HepG2 (cell line): ENCODE results near the gene HBQ1. TPM values are rescaled to one million over a fixed set of nuclear protein-coding genes. Genes with fewer than 3 reads are reported as not detected.

ENCODE experiments used
- ATAC-seq: fragments of 200-7000 bp; cut with Tn5 transposase; 3 replicates; pipeline ENCODE4 v1.9.1; 2020; ENCODE audit warnings: mild to moderate bottlenecking, moderate library complexity
- BruUV-seq: library from RNA; stranded (reverse); fragments of 400-500 nt; replicated peaks from 2 replicates; lab custom pipeline; 2021; lab: Mats Ljungman, UMichigan
- CTCF ChIA-PET: fragments of 300-600 bp; formaldehyde crosslinking; extraction: SDS; loops from one replicate; lab custom pipeline; 2021; ENCODE audit warnings: low total read pairs, inconsistent platforms, low intra/inter-chr PET ratio; lab: Yijun Ruan, JAX
- POLR2A ChIA-PET: fragments of 350-600 bp; sonication (Branson Sonifier 250); formaldehyde crosslinking; loops from one replicate; lab custom pipeline; 2020; ENCODE audit warnings: antibody characterized with exemption, inconsistent platforms; lab: Yijun Ruan, JAX
- DNase-seq: peaks from one replicate; pipeline ENCODE4 v3.0.0-alpha.2; 2015; ENCODE audit warnings: low spot score
- FAIRE-seq: peaks from 3 replicates; lab custom pipeline; 2011; peaks lifted over from hg19 to GRCh38; lab: Jason Lieb, UNC
- H2AFZ ChIP-seq: one replicate; pipeline ENCODE4 v1.6.1; 2011; ENCODE audit warnings: low read length, inconsistent platforms
- H3K27ac ChIP-seq: fragments of 300-600 bp; 3 replicates; pipeline ENCODE4 v1.8.0; 2011; ENCODE audit warnings: mixed run types, mild to moderate bottlenecking, mixed read lengths, low read length, inconsistent platforms; ENCODE audit not compliant: insufficient read depth; ENCODE audit errors: extremely low read length
- H3K27me3 ChIP-seq, 2 experiments: fragments of 200-600 bp in 1 of 2; 2 replicates in 1 of 2; 3 replicates in 1 of 2; pipeline versions ENCODE4 v1.6.0 to v1.8.0; 2011; ENCODE audit warnings: low read length in 2 of 2, mild to moderate bottlenecking in 2 of 2, moderate library complexity in 2 of 2, inconsistent platforms in 1 of 2; ENCODE audit not compliant: insufficient read depth in 2 of 2, control insufficient read depth in 1 of 2
- H3K36me3 ChIP-seq, 2 experiments: fragments of 200-600 bp in 1 of 2; replicated peaks in 1 of 2; 2 replicates in 1 of 2; 3 replicates in 1 of 2; pipeline versions ENCODE4 v1.5.1 to v1.8.0; 2011; ENCODE audit warnings: low read length in 2 of 2, inconsistent platforms in 1 of 2; ENCODE audit not compliant: insufficient read depth in 2 of 2, control insufficient read depth in 1 of 2
- H3K4me1 ChIP-seq: 2 replicates; pipeline ENCODE4 v1.5.1; 2012; ENCODE audit warnings: low read length, inconsistent platforms; ENCODE audit not compliant: insufficient read depth
- H3K4me2 ChIP-seq: 2 replicates; pipeline ENCODE4 v1.6.0; 2011; ENCODE audit warnings: low read depth, low read length, inconsistent platforms
- H3K4me3 ChIP-seq, 3 experiments: fragments of 200-600 bp in 1 of 3; sonication (generic), shearing (Covaris generic) in 1 of 3; replicated peaks in 1 of 3; 2 replicates each; pipeline ENCODE4 v1.5.1; 2011 to 2016; ENCODE audit warnings: low read length in 3 of 3, inconsistent platforms in 2 of 3, low read depth in 2 of 3, mild to moderate bottlenecking in 2 of 3, control low read depth in 1 of 3, mixed read lengths in 1 of 3; ENCODE audit not compliant: insufficient read depth in 1 of 3
- H3K79me2 ChIP-seq: one replicate; pipeline ENCODE4 v1.6.1; 2011; ENCODE audit warnings: low read length, inconsistent platforms; ENCODE audit not compliant: insufficient read depth
- H3K9ac ChIP-seq: 2 replicates; pipeline ENCODE4 v1.6.0; 2011; ENCODE audit warnings: mild to moderate bottlenecking, low read depth, low read length, inconsistent platforms; ENCODE audit not compliant: insufficient read depth
- H3K9me3 ChIP-seq: 2 replicates; pipeline ENCODE4 v1.5.1; 2012; ENCODE audit warnings: mild to moderate bottlenecking, low read length
- H4K20me1 ChIP-seq: 2 replicates; pipeline ENCODE4 v1.6.0; 2011; ENCODE audit warnings: inconsistent platforms, mild to moderate bottlenecking, low read length, moderate library complexity; ENCODE audit not compliant: insufficient read depth
- MAFG ChIP-seq: sonication (generic); formaldehyde crosslinking; IDR thresholded peaks from 2 replicates; pipeline ENCODE4 v1.5.1; 2020; ENCODE audit warnings: mild to moderate bottlenecking, missing genetic modification reagents
- RAD51 ChIP-seq: fragments of 450-650 bp; IDR thresholded peaks from 2 replicates; pipeline ENCODE4 v1.6.1; 2016; ENCODE audit warnings: borderline replicate concordance
- TMF1 ChIP-seq: sonication (generic); formaldehyde crosslinking; IDR thresholded peaks from 2 replicates; pipeline ENCODE4 v1.8.1; 2022; ENCODE audit warnings: low read depth, missing genetic modification reagents
- ZNF275 ChIP-seq: sonication (generic); formaldehyde crosslinking; IDR thresholded peaks from 2 replicates; pipeline ENCODE4 v1.8.0; 2022; ENCODE audit warnings: missing genetic modification reagents, mild to moderate bottlenecking, inconsistent platforms, borderline replicate concordance
- ZNF335 ChIP-seq: sonication (generic); formaldehyde crosslinking; IDR thresholded peaks from 2 replicates; pipeline ENCODE4 v1.4.0; 2020; ENCODE audit warnings: missing genetic modification reagents
- ZNF614 ChIP-seq: IDR thresholded peaks from 2 replicates; pipeline ENCODE4 v1.6.1; 2018; ENCODE audit warnings: missing biosample characterization, missing genetic modification reagents, inconsistent platforms, borderline replicate concordance
- ZNF646 ChIP-seq: sonication (generic); formaldehyde crosslinking; IDR thresholded peaks from 2 replicates; pipeline ENCODE4 v1.9.0; 2021; ENCODE audit warnings: mild to moderate bottlenecking, missing genetic modification reagents
- ZNF776 ChIP-seq: sonication (generic); formaldehyde crosslinking; IDR thresholded peaks from 2 replicates; pipeline ENCODE4 v1.4.0; 2020; ENCODE audit warnings: mild to moderate bottlenecking, missing genetic modification reagents
- WGBS: methylation state at CpG from one replicate; pipeline ENCODE4 v1.1.6; 2017; ENCODE audit warnings: low lambda C conversion rate; 5-methylcytosine and 5-hydroxymethylcytosine counted together
- in situ Hi-C: cut with HindIII; loops from 2 replicates; pipeline ENCODE4 v1.10.0; 2017; ENCODE audit warnings: low pct_unique_long_range_greater_than_20kb; ENCODE audit not compliant: extremely low pct_ligation_motif_present
- intact Hi-C: fragments of 100-400 bp; cut with micrococcal nuclease; formaldehyde crosslinking; loops from one replicate; pipeline ENCODE4 v1.10.0; 2022; ENCODE audit not compliant: unreplicated experiment
- polyA plus RNA-seq, 8 experiments: library from polyadenylated mRNA; depleted of rRNA in 3 of 8; stranded (reverse) in 7 of 8; unstranded in 1 of 8; fragments of >200 nt; fragmentation: Illumina TruSeq in 4 of 8; extraction: Trizol in 4 of 8; gene quantifications; 2 replicates each; pipeline versions ENCODE4 v1.2.1 to v1.2.3, GENCODE V29; 2011 to 2016; ENCODE audit warnings: low read depth in 4 of 8, missing spikeins in 1 of 8, mixed read lengths in 1 of 8; ENCODE audit not compliant: insufficient read depth in 1 of 8
- total RNA-seq, 5 experiments: library from RNA; depleted of rRNA; stranded (reverse); fragments of >200 nt; fragmentation: Illumina TruSeq; extraction: Trizol; gene quantifications; 2 replicates each; pipeline ENCODE4 v1.2.3, GENCODE V29; 2016; ENCODE audit warnings: low read depth in 1 of 5

The HBQ1 gene
- total and polyA plus RNA-seq, 2 of the 13 experiments (the other 11 are each of a cell fraction or from before 2014, with no cell fraction given), result 4.9 to 7.4 TPM

- H3K36me3 ChIP-seq, result peaks cover 44 to 79% of the 10 kb centered on the region in 2 experiments
- no peak overlapping the region for H2AFZ ChIP-seq
- 0 out of 2 replicates have a peak, but pooled peaks cover 4% of the 10 kb centered on the region for H4K20me1 ChIP-seq
- H3K79me2 ChIP-seq, result no peaks in the 10 kb centered on the region
- H3K4me1 ChIP-seq, result no peaks in the 10 kb centered on the region
- no TSS peak for BruUV-seq
- in situ Hi-C loops, result no loop called here
- FAIRE-seq, result no peak
- H3K27me3 ChIP-seq, result no peaks in the 10 kb centered on the region
- POLR2A ChIA-PET, result no interaction called here
- H3K9ac ChIP-seq, result no peak overlapping the region
- no peak for TF ChIP-seq MAFG (CRISPR knock-in tag)
- TF ChIP-seq, all 625 proteins: peak for 0
- DNase-seq, result no peak
- intact Hi-C loops, result no loop called here
- H3K27ac ChIP-seq, result no peak overlapping the region
- CTCF ChIA-PET, result no interaction called here
- WGBS, result 94% methylated on average over 4 of the region's 4 CpGs
- H3K9me3 ChIP-seq, result no peaks in the 10 kb centered on the region
- H3K4me2 ChIP-seq, result no peak overlapping the region
- no peak overlapping the region for H3K4me3 ChIP-seq
- no peak for ATAC-seq
Observed at GRCh38 chr16:191831-192230, 11.6 kb downstream of the HBQ1 start.

GRCh38 chr16:192686-193085 is 12.4 kb downstream of the HBQ1 start:
- Histone ChIP-seq H3K4me2 (no peak overlapping the region), H3K79me2 (no peaks in the 10 kb centered on the region), H3K4me3 (no peak overlapping the region), H3K27ac (no peak overlapping the region), H4K20me1 (0 out of 2 replicates have a peak, but pooled peaks cover 4% of the 10 kb centered on the region), H3K9ac (no peak overlapping the region), H3K4me1 (no peaks in the 10 kb centered on the region), H3K36me3 (peaks cover 44 to 82% of the 10 kb centered on the region in 2 experiments), H3K27me3 (no peaks in the 10 kb centered on the region), H2AFZ (no peak overlapping the region), H3K9me3 (no peaks in the 10 kb centered on the region)
- DNase-seq (no peak), ATAC-seq (no peak), FAIRE-seq (no peak)
- intact Hi-C loops (no loop called here), in situ Hi-C loops (no loop called here)
- no TSS peak for BruUV-seq
- ChIA-PET POLR2A (no interaction called here), CTCF (no interaction called here)
- 98% methylated on average over 11 of the region's 11 CpGs for WGBS
- TF ChIP-seq ZNF614 (no peak), ZNF776 (CRISPR knock-in tag) (no peak), ZNF275 (no peak), RAD51 (no peak), ZNF335 (CRISPR knock-in tag) (no peak), ZNF646 (CRISPR knock-in tag) (no peak), TMF1 (CRISPR knock-in tag) (no peak)
